Ovary (tissue), 3 donors: ENCODE measurements around the gene PKNOX1.

Source experiments
- CTCF ChIP-seq, 3 donors: fragments of 450-650 bp in 2 of 3; fragments of 200-600 bp in 1 of 3; IDR thresholded peaks; one replicate each; pipeline versions ENCODE4 v1.5.1 to v1.8.0; 2016 to 2022; ENCODE audit warnings: antibody characterized with exemption in 3 of 3, mild to moderate bottlenecking in 1 of 3
- EP300 ChIP-seq: sonication (generic); formaldehyde crosslinking; IDR thresholded peaks from one replicate; pipeline ENCODE4 v1.6.1; 2017; ENCODE audit warnings: antibody characterized with exemption
- donor health status: DM: no; HTN: no; CAD: no.

GRCh38 chr21:42941696-42942085 lies 32.7 kb upstream of the PKNOX1 start:
- TF ChIP-seq EP300 (no peak), CTCF (IDR thresholded peaks at IDR 0.05) (no peak)
